Kidney (tissue), 14 donors: ENCODE data around the gene ADM2. TPM values are rescaled to one million over a fixed set of nuclear protein-coding genes. Genes with fewer than 3 reads are reported as not detected.

Source experiments
- DNase-seq, 5 donors: peaks; one replicate each; pipeline ENCODE4 v3.0.0-alpha.2; 2013 to 2020
- FAIRE-seq: peaks from 2 replicates; lab custom pipeline; 2012; peaks lifted over from hg19 to GRCh38; lab: Jason Lieb, UNC
- H3K27ac ChIP-seq, 2 donors: one replicate each; pipeline ENCODE4 v1.7.0; 2013; ENCODE audit warnings: low read depth in 2 of 2, low read length in 2 of 2, inconsistent platforms in 1 of 2
- H3K27me3 ChIP-seq: one replicate; pipeline ENCODE4 v1.7.1; 2013; ENCODE audit warnings: low read length, inconsistent platforms; ENCODE audit not compliant: control insufficient read depth, insufficient read depth
- H3K36me3 ChIP-seq, 3 donors: one replicate each; pipeline versions ENCODE4 v1.7.0 to v1.7.1; 2013; ENCODE audit warnings: low read length in 3 of 3, control low read depth in 1 of 3, inconsistent platforms in 1 of 3; ENCODE audit not compliant: insufficient read depth in 3 of 3, control insufficient read depth in 2 of 3
- H3K4me1 ChIP-seq, 3 donors: one replicate each; pipeline versions ENCODE4 v1.7.0 to v1.7.1; 2013; ENCODE audit warnings: low read length in 3 of 3, inconsistent platforms in 1 of 3, low read depth in 1 of 3; ENCODE audit not compliant: control insufficient read depth in 2 of 3, insufficient read depth in 2 of 3
- H3K4me3 ChIP-seq, 3 donors: one replicate each; pipeline versions ENCODE4 v1.7.0 to v1.8.1; 2013; ENCODE audit warnings: low read length in 3 of 3, control low read depth in 1 of 3, inconsistent platforms in 1 of 3
- H3K9ac ChIP-seq, 3 donors: one replicate each; pipeline versions ENCODE4 v1.7.0 to v1.7.1; 2013; ENCODE audit warnings: low read length in 3 of 3, control low read depth in 1 of 3, inconsistent platforms in 1 of 3
- H3K9me3 ChIP-seq, 3 donors: one replicate each; pipeline versions ENCODE4 v1.7.0 to v1.7.1; 2013; ENCODE audit warnings: low read length in 3 of 3, control low read depth in 1 of 3, inconsistent platforms in 1 of 3; ENCODE audit not compliant: control insufficient read depth in 2 of 3, insufficient read depth in 1 of 3
- CTCF ChIP-seq: IDR thresholded peaks from 3 replicates; pipeline ENCODE4 v1.5.1; 2012; ENCODE audit warnings: mild to moderate bottlenecking, moderate library complexity, borderline replicate concordance; ENCODE audit not compliant: insufficient read depth; ENCODE audit errors: extremely low read depth
- intact Hi-C: fragments of 100-400 bp; cut with DNase I; formaldehyde crosslinking; loops from one replicate; pipeline ENCODE4 v1.11.1; 2022
- polyA plus RNA-seq: library from polyadenylated mRNA; stranded (reverse); fragments of 350-450 nt; fragmentation: Illumina TruSeq; extraction: RNeasy Lipid Tissue Mini Kit (QIAGEN cat#74804); gene quantifications from one replicate; pipeline ENCODE4 v1.2.3, GENCODE V29; 2014; ENCODE audit warnings: low read depth, low replicate concordance; ENCODE audit not compliant: insufficient read depth
- total RNA-seq: library from RNA; stranded (reverse); fragmentation: NEBNext Ultra II Directional; extraction: Animal tissue kit (Norgen Biotek cat#: 25700); gene quantifications from one replicate; pipeline ENCODE4 v1.2.1, GENCODE V29; 2021
- donor health status: control.
- donor health status: control.
- donor health status: control.
- donor health status: control.
- donor health status: control.
- donor health status: DM: yes; HTN: yes; CAD: no.
- donor health status: Normal renal cell carcinoma (clear cell type).

ADM2 gene
- total and polyA plus RNA-seq, 2 donors from 2014 or later, result 8.0 to 10.6 TPM

GRCh38 chr22:50477923-50478322, 3.4 kb upstream of the ADM2 start:
- FAIRE-seq, result no peak
- Histone ChIP-seq H3K4me1 (peaks cover 0 to 16% (median 9%) of the 10 kb centered on the region in 3 donors), H3K4me3 (no peak overlapping the region), H3K9ac (no peak overlapping the region), H3K27ac (no peak overlapping the region), H3K9me3 (no peaks in the 10 kb centered on the region), H3K36me3 (no peaks in the 10 kb centered on the region), H3K27me3 (peaks cover 8% of the 10 kb centered on the region)
- TF ChIP-seq CTCF, result no peak
- DNase-seq, result no peak
- intact Hi-C loops, result no loop called here

GRCh38 chr22:50479721-50480120, 1.6 kb upstream of the ADM2 start:
- no peaks in the 10 kb centered on the region for H3K9me3 ChIP-seq
- no peaks in the 10 kb centered on the region for H3K36me3 ChIP-seq
- no peak overlapping the region for H3K9ac ChIP-seq
- peaks cover 0 to 7% (median 0%) of the 10 kb centered on the region in 3 donors for H3K4me1 ChIP-seq
- no peak for TF ChIP-seq CTCF
- FAIRE-seq, result no peak
- no peak overlapping the region for H3K27ac ChIP-seq
- intact Hi-C loops, result no loop called here
- no peak for DNase-seq
- peaks cover 8% of the 10 kb centered on the region for H3K27me3 ChIP-seq
- H3K4me3 ChIP-seq, result no peak overlapping the region

GRCh38 chr22:50481045-50481439, 301 bp upstream of the ADM2 start:
- H3K4me1 ChIP-seq, result peaks cover 0 to 7% (median 0%) of the 10 kb centered on the region in 3 donors

More at GRCh38 chr22:50481045-50481439, 301 bp upstream of the ADM2 start:
- Histone ChIP-seq H3K4me3 (peak overlapping the region in 1 of 3 donors; percentile 59), H3K27me3 (peaks cover 8% of the 10 kb centered on the region), H3K9ac (no peak overlapping the region), H3K27ac (no peak overlapping the region), H3K36me3 (no peaks in the 10 kb centered on the region), H3K9me3 (no peaks in the 10 kb centered on the region)
- intact Hi-C loops, result no loop called here
- DNase-seq, result no peak
- FAIRE-seq, result no peak
- TF ChIP-seq CTCF, result no peak
